Effector memory CD4-positive, alpha-beta T cell (primary cell): ENCODE data around the gene PDLIM4.

Experiments
- DNase-seq, 3 donors: peaks; one replicate each; pipeline ENCODE4 v3.0.0-alpha.2; 2020
- H3K27ac ChIP-seq: 2 replicates; pipeline ENCODE4 v1.7.0; 2013; ENCODE audit warnings: mild to moderate bottlenecking, low read length, moderate library complexity; ENCODE audit not compliant: insufficient read depth, poor library complexity, severe bottlenecking
- H3K27me3 ChIP-seq: replicated peaks from 2 replicates; pipeline ENCODE4 v1.7.0; 2013; ENCODE audit warnings: mild to moderate bottlenecking, low read length; ENCODE audit not compliant: insufficient read depth, control insufficient read depth, poor library complexity, severe bottlenecking
- H3K36me3 ChIP-seq: 2 replicates; pipeline ENCODE4 v1.7.0; 2013; ENCODE audit warnings: mild to moderate bottlenecking, low read length, moderate library complexity; ENCODE audit not compliant: control insufficient read depth, insufficient read depth
- H3K4me1 ChIP-seq: 2 replicates; pipeline ENCODE4 v1.7.0; 2013; ENCODE audit warnings: low read length, mild to moderate bottlenecking; ENCODE audit not compliant: control insufficient read depth, insufficient read depth, poor library complexity, severe bottlenecking
- H3K4me3 ChIP-seq: 2 replicates; pipeline ENCODE4 v1.7.0; 2013; ENCODE audit warnings: low read length, low read depth, mild to moderate bottlenecking; ENCODE audit not compliant: insufficient read depth, poor library complexity, severe bottlenecking
- H3K9me3 ChIP-seq: 2 replicates; pipeline ENCODE4 v1.7.0; 2013; ENCODE audit warnings: mild to moderate bottlenecking, low read length, moderate library complexity; ENCODE audit not compliant: control insufficient read depth

PDLIM4 gene

GRCh38 chr5:132227235-132227484 lies 30.3 kb upstream of the PDLIM4 start:
- no peaks in the 10 kb centered on the region for H3K9me3 ChIP-seq
- H3K27ac ChIP-seq: no peak overlapping the region
- peaks cover 6% of the 10 kb centered on the region for H3K27me3 ChIP-seq
- DNase-seq: no peak
- peak overlapping the region; percentile 62 for H3K4me3 ChIP-seq
- peaks cover 6% of the 10 kb centered on the region for H3K4me1 ChIP-seq
- H3K36me3 ChIP-seq: no peaks in the 10 kb centered on the region

DNA sequence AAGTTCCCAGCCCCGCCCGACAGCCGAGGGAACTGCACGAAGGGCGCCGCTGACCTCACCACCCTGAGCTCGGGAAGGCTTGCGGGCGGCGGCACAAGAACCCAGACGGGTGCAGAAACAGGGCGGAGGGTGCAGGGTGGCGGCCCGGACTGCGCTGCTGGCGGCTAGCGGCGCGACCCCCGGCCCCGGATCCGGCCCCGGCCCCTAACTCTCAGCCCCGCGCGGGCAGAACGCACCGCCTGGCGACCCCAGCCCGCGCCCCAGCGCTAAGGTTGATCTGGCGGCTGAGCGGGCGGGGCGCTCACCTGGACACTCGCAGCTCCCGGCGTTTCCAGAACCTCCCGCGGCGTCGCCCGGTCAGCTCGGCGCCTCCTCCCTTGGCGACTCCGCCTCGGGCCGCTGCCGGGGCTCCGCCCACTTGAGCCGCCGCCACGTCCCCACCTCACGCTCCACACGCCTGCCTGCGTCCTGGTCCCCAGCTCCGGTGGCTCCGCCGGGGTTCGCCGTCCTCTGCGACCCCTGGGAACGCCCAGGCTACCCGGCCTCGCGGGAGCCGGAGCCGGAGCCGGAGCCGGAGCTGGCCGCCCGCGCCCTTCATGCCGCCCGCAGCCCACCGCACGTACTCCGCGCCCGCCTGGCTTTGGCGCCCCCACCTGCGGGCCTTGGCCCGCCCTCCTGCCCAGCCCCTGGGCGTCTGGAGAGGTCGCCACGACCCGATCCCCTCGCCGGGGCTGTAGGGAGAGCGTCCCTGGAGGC lies 29.8 kb upstream of the PDLIM4 start, which contains the start of gene P4HA2:
TSS of gene P4HA2 (minus strand) at position 369 of the 756 bp plus-strand sequence. CDS start 9,227 bp downstream, outside the sequence.
- no peaks in the 10 kb centered on the region for H3K9me3 ChIP-seq
- H3K4me1 ChIP-seq: peaks cover 6% of the 10 kb centered on the region
- DNase-seq: peak in 1 of 3 donors; percentile 5
- peaks cover 6% of the 10 kb centered on the region for H3K27me3 ChIP-seq
- H3K36me3 ChIP-seq: no peaks in the 10 kb centered on the region
- peak within 1 kb of the TSS; percentile 62 for H3K4me3 ChIP-seq
- H3K27ac ChIP-seq: no peak within 1 kb of the TSS

GRCh38 chr5:132228241-132229035 lies 29.1 kb upstream of the PDLIM4 start:
- no peak for DNase-seq
- Histone ChIP-seq H3K4me1 (peaks cover 6% of the 10 kb centered on the region), H3K9me3 (no peaks in the 10 kb centered on the region), H3K27ac (no peak overlapping the region), H3K27me3 (peaks cover 6% of the 10 kb centered on the region), H3K4me3 (peak overlapping the region; percentile 62), H3K36me3 (no peaks in the 10 kb centered on the region)

GRCh38 chr5:132229236-132229635 lies 28.3 kb upstream of the PDLIM4 start:
- Histone ChIP-seq H3K4me1 (peaks cover 6% of the 10 kb centered on the region), H3K27ac (no peak overlapping the region), H3K9me3 (no peaks in the 10 kb centered on the region), H3K36me3 (no peaks in the 10 kb centered on the region), H3K4me3 (no peak overlapping the region), H3K27me3 (peaks cover 6% of the 10 kb centered on the region)
- no peak for DNase-seq

DNA sequence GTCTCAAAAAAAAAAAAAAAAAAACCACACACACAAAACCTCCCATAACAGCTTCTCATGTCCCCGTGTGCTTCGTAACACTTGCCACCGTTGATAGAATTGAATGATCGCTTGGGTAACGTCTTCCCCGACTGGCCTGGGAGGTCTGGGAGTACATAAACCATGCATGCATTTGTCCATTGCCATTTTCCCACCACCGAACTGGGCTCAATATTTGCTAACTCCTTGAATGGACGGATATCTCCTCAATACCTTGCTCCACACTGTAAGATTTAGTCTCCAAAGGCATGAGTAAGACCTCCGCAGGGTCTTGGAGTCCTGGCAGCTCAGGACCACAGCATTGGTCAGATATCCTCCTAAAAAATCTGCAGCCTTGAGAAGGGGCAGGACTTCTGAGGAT lies 26.6 kb upstream of the PDLIM4 start:
- peaks cover 6% of the 10 kb centered on the region for H3K4me1 ChIP-seq

GRCh38 chr5:132232465-132232864 lies 25.0 kb upstream of the PDLIM4 start:
- DNase-seq: no peak
- H3K36me3 ChIP-seq: no peaks in the 10 kb centered on the region
- H3K27ac ChIP-seq: no peak overlapping the region
- no peaks in the 10 kb centered on the region for H3K9me3 ChIP-seq
- peaks cover 3% of the 10 kb centered on the region for H3K4me1 ChIP-seq
- H3K27me3 ChIP-seq: peaks cover 6% of the 10 kb centered on the region
- no peak overlapping the region for H3K4me3 ChIP-seq

More for the DNA sequence above, 26.6 kb upstream of the PDLIM4 start:
- no peak overlapping the region for H3K27ac ChIP-seq
- DNase-seq: no peak
- H3K9me3 ChIP-seq: no peaks in the 10 kb centered on the region
- peaks cover 6% of the 10 kb centered on the region for H3K27me3 ChIP-seq
- no peak overlapping the region for H3K4me3 ChIP-seq
- no peaks in the 10 kb centered on the region for H3K36me3 ChIP-seq

- H3K27ac ChIP-seq: no peak overlapping the region
- peaks cover 1% of the 10 kb centered on the region for H3K4me1 ChIP-seq
- DNase-seq: no peak
- no peak overlapping the region for H3K4me3 ChIP-seq
- no peaks in the 10 kb centered on the region for H3K36me3 ChIP-seq
- no peaks in the 10 kb centered on the region for H3K9me3 ChIP-seq
- peaks cover 2% of the 10 kb centered on the region for H3K27me3 ChIP-seq
Observed at GRCh38 chr5:132233081-132233480, 24.4 kb upstream of the PDLIM4 start.

- Histone ChIP-seq H3K4me3 (no peak overlapping the region), H3K9me3 (no peaks in the 10 kb centered on the region), H3K36me3 (no peaks in the 10 kb centered on the region), H3K4me1 (no peaks in the 10 kb centered on the region), H3K27me3 (no peaks in the 10 kb centered on the region), H3K27ac (no peak overlapping the region)
- no peak for DNase-seq
Observed at GRCh38 chr5:132233811-132234683, 23.4 kb upstream of the PDLIM4 start.

GRCh38 chr5:132234684-132235062 lies 22.8 kb upstream of the PDLIM4 start:
- no peak for DNase-seq
- H3K9me3 ChIP-seq: no peaks in the 10 kb centered on the region

More at GRCh38 chr5:132234684-132235062, 22.8 kb upstream of the PDLIM4 start:
- no peak overlapping the region for H3K27ac ChIP-seq
- no peaks in the 10 kb centered on the region for H3K36me3 ChIP-seq
- H3K4me1 ChIP-seq: no peaks in the 10 kb centered on the region
- H3K27me3 ChIP-seq: no peaks in the 10 kb centered on the region
- H3K4me3 ChIP-seq: no peak overlapping the region
